ENCODE measurements around the gene HEPACAM. TPM values are rescaled to one million over a fixed set of nuclear protein-coding genes. Genes with fewer than 3 reads are reported as not detected.

The HEPACAM gene, protein sequence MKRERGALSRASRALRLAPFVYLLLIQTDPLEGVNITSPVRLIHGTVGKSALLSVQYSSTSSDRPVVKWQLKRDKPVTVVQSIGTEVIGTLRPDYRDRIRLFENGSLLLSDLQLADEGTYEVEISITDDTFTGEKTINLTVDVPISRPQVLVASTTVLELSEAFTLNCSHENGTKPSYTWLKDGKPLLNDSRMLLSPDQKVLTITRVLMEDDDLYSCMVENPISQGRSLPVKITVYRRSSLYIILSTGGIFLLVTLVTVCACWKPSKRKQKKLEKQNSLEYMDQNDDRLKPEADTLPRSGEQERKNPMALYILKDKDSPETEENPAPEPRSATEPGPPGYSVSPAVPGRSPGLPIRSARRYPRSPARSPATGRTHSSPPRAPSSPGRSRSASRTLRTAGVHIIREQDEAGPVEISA
- not detected in 2 replicates for total RNA-seq

DNA sequence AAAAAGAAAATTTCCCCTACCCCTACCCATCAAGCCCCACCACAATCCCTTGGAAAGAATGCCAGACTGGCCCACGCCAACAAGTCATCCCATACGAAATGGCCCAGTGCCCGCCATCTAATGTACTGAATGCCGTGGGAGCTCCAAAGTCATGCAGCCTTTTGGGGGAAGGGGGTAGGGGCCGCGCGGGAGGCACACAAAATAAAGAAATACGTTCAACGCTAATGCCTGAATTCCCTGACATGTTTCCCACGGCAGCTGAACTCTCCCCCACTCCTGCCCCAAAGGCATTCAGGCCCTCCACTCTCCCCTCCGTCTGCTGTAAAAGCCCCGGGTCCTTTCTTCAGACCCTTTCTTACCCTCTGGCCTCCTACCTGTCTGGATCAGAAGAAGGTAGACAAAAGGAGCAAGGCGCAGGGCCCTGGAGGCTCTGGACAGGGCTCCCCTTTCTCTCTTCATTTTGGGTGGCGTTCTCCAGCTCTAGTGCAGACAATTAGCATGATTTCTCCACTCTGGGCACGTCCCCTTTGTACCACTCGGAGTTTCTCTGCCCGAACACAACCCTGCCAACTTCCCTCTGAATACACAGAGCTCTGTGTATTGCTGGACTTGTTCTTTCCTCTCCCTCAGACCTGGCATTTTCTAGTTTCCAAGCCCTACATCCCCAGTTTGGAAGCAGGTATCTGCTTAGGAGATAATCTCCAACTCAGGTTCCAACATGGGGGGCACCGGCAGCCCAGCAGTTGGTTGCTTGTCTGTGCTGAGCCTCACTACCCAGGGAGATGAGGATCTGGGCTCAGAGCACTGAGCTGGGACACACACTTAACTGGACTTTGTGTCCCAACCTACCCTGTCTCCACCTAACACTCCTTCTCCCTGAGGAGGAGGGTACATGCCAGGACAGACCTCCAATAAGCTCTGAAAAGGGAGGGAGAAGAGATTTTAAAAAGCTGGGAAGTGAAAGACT, at the start of gene HEPACAM:
Gene HEPACAM, minus strand, starts transcription at position 500 of the 967 bp plus-strand sequence. Its CDS starts 41 bp downstream, at position 459.

DNA sequence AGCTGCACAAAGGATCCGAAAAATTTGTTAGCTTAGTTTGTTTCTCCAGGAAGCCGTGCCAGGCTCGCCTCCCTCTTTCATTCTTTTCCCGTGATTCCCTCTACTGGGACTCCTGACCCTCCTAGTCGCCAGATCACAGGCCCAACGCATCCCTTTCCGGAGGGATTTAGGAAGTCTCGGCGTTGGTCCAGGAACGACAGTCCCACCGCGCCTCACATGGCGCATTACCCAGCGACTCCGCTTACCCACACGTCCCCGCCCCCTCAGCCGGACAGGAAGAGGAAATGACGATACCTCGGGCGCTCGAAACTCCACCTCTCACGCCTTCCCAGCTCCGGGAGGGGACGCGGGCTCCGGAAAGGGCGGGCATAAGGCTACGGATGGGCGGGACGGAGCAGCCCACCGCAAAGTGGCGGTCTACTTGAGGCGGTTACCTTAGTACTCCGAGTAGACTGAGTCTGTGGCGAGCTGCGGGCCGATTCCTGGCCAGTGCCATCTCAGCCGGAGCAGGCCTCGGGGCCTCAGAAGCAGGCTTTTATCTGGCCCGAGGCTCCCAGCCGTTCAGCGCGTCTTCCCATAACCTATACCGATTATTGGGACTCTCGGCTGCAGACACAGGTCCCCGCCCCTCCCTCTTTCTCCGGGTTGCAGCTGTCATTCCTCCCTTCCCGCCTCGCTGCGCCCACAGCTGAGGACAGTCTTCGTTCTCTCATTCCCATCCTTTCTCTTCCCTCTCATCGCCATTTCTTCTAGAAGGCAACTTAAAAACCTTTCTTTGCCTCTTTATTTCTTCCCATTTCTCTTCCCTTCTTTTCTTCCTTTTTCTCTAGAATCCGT, 18.1 kb upstream of the HEPACAM start, which contains the start of gene CCDC15:
Gene CCDC15, plus strand, starts transcription at position 450 of the 837 bp plus-strand sequence. CDS start 531 bp downstream, outside the sequence.

DNA sequence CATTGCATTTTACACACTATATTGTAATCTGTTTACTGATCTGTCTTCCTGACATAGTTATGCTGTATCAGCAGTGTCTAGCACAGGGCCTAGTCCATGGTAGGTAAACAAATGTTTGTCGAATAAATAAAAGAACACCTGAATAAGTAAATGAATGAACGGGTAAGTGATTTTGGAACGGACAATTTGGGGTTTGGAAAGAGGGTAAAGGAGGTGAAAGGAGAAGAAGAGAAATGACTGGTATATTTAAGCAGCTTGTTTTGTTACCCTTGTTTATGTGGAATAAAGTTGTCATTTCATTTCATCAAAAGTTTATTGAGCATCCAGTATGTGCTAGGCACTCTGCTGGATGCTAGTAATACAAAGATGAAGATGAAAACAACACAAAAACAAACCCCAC, 16.9 kb downstream of the HEPACAM start, which contains the start of gene HEPN1:
Gene HEPN1, plus strand, starts transcription at position 301 of the 400 bp plus-strand sequence.

DNA sequence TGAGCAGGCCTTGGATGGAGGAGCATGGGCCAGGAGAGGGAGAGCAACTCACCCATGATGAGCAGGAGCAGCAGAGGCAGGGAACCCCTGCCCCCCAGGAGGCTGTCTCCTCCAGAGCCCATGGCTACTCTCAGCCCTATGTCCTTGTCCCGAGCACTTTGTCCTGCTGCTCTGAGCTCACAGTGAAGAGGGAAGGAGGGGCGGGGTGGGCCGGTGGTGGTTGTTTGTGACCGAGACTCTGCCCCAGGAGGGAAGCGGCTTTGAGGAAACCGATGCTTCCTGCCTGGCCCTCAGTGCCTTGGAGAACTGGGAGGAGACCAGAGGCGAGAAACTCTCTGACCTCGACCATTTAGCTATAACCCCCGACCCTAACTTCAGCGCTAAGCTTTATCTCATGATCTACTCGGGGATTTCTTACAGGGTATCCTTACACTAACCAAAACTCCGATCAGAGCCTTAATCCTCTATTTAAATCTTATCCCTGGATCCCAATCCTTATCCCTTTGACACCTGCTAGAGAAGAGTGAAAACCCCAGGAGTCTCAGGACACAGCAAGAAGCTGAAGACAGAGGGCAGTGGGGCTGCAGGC, 38.1 kb downstream of the HEPACAM start, which contains the start of gene ROBO4:
Gene ROBO4, minus strand, starts transcription at position 192 of the 589 bp plus-strand sequence. Its CDS starts 70 bp downstream, at position 122.

Other genes with a start within 250 kb of the HEPACAM start
- 0.28 and 1.7 TPM in 2 replicates for gene NRGN, start 196.1 kb downstream of the HEPACAM start, total RNA-seq
- 0.63 and 2.2 TPM in 2 replicates for gene VSIG2, start 183.8 kb downstream of the HEPACAM start, total RNA-seq
- gene ESAM, start 173.8 kb downstream of the HEPACAM start, total RNA-seq, result not detected in 2 replicates
- 3.6 and 5.0 TPM in 2 replicates for gene MSANTD2, start 135.6 kb downstream of the HEPACAM start, total RNA-seq
- 14.2 and 21.7 TPM in 2 replicates for gene ROBO3, start 70.6 kb downstream of the HEPACAM start, total RNA-seq
- 0.35 TPM in 1 of 2 replicates, not detected in the other for gene ROBO4, start 38.2 kb downstream of the HEPACAM start, total RNA-seq
- not detected in 2 replicates for gene HEPN1, start 16.8 kb downstream of the HEPACAM start, total RNA-seq
- 1.7 and 2.5 TPM in 2 replicates for gene CCDC15, start 18.2 kb upstream of the HEPACAM start, total RNA-seq
- 22.3 and 26.1 TPM in 2 replicates for gene SLC37A2, start 127.3 kb upstream of the HEPACAM start, total RNA-seq
- 13.1 and 22.9 TPM in 2 replicates for gene TMEM218, start 175.6 kb upstream of the HEPACAM start, total RNA-seq
- gene PKNOX2, start 228.7 kb upstream of the HEPACAM start, total RNA-seq, result 0.71 and 1.2 TPM in 2 replicates